Activated CD4-positive, CD25-positive, alpha-beta regulatory T cell treated with anti-CD3 and anti-CD28 coated beads, Interleukin-2, amount 50 U/mL, for 72 hours (primary cell): ENCODE data around the gene KRT3.
"Not testable (repeated sequence)": the region's sequence is repeated elsewhere in the genome, so short reads cannot be mapped to it uniquely, and the experiment has no call there.

ENCODE experiments used
- DNase-seq: peaks from one replicate; pipeline ENCODE4 v3.0.0; 2021

The KRT3 gene

GRCh38 chr12:52777566-52777965, 18.4 kb downstream of the KRT3 start:
- no peak for DNase-seq

DNA sequence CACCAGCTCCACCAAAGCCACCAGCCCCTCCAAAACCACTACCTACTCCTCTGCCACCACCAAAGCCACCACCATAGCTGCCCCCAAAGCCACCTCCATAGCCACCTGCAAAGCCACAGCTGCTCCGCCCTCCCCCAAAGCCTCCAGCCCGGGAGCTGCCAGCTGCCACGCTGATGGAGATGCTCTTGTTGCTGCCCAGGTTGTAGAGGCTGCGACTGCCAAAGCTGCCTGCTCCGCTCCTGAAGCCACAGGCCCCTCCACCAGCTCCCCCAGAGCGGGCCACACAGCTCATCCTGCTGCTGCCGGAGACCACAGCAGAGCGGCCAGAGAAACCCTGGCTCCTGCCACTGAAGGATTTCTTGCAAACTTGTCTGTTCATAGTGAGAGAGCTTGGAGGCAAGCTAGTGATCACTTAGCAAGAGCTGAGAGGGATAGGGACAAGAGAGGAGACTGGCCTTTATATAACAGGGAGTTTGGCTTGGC, 19.0 kb downstream of the KRT3 start, which contains the start of gene KRT76:
TSS of gene KRT76 (minus strand) at position 433 of the 483 bp plus-strand sequence. CDS start at position 379, 54 bp downstream.
- no peak for DNase-seq

GRCh38 chr12:52776435-52776834, 19.5 kb downstream of the KRT3 start:
- no peak for DNase-seq

DNA sequence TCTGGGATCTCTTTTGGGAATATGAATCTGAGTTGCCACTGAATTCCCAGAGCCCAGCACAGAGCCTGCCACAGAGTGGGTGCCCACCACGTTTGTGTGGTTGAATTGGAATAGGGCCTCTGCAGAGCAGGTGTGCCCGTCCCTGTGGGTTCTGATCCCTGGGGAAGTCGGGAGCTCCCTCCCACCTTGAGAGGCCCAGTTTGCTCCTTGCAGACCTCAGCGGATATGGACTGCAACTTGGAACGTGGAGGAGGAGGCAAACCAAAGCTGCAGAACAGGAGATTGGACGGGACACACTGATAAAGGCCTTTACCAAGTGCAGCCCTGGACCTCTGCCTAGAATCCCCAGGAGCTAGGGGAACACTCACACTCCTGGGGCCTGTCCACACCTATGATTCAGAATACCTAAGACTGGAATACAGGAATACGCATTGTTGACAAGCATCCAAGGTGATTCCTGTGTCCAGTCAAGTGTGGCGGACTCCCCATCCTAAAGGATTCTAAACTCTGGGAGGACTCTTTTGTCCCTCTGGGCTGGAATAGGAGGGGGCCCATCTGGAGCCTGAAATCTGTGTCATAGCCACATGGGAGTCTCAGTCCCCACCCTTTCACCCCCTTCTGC, 21.2 kb downstream of the KRT3 start:
- no peak for DNase-seq

- DNase-seq, result no peak
Measured at GRCh38 chr12:52772772-52773171, 23.1 kb downstream of the KRT3 start.

DNA sequence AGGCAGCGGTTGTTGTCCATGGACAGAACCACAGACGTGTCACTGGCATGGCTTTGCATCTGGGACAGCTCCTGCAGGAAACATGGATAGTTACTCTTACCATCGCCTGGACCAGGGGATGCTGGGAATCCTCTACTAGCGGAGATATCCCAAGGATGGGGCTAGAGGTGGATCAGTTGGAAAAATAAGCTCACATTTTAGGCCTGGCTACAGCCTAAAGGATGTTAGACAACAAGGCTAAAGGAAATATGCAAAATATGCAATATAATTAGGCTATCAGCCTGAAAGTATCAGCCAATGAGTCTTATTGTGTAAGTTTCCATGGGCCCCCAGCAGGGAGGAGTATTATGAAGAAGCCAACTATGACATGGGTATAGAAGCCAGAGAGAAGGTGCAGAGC, 23.7 kb downstream of the KRT3 start:
- DNase-seq, result no peak

- no peak for DNase-seq
Measured at GRCh38 chr12:52771505-52771904, 24.4 kb downstream of the KRT3 start.

- DNase-seq, result no peak
Measured at GRCh38 chr12:52771088-52771487, 24.8 kb downstream of the KRT3 start.

- no peak for DNase-seq
Measured at GRCh38 chr12:52769946-52770345, 26.0 kb downstream of the KRT3 start.

DNA sequence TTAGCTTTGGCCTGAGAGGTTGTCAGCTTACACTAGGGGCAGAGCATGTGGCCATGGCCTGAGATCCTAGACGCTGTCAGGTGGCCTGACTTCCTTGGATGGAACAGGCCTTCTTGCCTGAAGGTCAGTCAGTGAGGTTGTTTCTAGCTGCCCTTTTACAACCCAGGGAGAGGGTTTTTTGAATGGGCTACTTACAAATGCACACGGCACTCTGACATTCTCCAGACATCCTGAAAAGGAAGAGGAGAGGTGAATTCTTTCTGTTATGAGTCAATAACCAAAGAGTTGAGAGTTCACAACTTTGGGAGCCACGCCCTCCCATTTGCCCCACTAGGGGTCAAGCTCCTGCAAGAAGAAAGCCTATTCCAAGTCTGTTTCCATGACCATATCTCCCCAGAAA, 26.6 kb downstream of the KRT3 start:
- no peak for DNase-seq

GRCh38 chr12:52768479-52769200, 27.3 kb downstream of the KRT3 start:
- no peak for DNase-seq

GRCh38 chr12:52767427-52767826, 28.5 kb downstream of the KRT3 start:
- DNase-seq, result no peak

GRCh38 chr12:52767020-52767379, 28.9 kb downstream of the KRT3 start:
- no peak for DNase-seq

DNA sequence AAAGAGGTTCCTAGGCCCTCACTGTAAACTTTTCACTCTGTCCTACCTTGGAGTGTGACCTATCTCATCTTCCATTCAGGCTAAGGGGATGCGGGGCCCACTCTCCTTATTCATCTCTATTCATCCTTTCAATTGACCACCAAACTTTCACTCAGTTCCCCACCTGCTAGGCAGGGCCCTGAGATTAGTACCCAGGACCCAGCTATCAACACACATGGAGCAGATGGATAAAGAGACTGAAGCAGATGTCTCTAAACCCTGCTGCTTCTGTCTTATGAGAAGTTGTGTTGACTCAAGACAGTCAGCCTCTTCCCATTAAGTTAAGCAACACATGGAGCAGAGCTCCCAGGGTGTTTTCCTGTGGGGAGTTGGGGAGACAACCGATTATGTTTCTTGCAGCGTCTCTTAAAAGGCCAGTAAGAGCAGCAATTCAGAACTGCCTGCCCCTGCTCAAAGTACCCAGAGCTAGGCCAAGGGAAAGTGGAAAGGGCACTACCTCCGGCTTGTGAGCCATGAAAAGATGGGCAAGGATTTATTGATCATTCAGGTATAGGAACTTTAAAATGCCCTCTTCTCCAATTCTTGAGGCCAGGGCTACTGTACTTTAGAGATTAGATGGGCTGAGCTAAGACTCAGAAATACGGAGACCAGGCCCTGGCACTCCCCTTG, 29.4 kb downstream of the KRT3 start:
- DNase-seq, result no peak

DNA sequence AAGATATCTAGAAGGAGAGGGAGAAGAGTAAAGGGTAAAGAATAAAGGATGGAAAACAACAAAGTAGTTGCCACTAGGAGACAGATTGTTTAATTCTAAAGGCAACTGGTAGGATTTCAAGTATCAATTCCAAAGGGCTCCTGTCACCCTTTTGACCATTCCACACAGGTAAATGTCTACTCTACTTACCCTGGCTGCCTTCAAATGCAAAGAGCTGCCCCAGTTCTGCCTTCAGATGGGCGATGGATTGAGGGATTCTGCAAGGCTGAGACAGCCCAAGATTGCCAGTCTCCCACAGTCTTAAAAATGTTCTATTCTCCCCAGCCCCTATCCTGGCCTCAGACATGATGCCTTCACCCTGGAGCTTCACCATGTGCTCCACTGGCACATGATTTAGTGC, 30.2 kb downstream of the KRT3 start:
- no peak for DNase-seq

DNA sequence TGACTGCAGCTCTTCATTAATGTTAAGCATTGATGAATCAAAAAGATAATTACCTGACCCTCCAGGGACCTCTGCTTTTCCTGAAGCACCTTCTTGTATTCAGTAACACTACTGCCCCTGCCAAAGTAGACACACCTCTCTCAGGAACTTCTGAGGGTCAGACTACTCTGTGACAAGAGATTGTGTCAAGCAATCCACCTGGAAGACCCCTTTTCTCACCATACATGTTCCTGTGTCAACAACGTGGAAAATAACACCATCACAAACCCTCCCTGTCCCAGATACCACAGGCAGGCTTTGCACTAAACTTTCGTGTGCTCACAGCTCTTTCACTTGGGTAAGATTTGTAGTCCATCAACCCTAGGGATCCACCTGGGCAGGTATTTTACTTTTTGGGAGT, 31.9 kb downstream of the KRT3 start:
- no peak for DNase-seq

DNA sequence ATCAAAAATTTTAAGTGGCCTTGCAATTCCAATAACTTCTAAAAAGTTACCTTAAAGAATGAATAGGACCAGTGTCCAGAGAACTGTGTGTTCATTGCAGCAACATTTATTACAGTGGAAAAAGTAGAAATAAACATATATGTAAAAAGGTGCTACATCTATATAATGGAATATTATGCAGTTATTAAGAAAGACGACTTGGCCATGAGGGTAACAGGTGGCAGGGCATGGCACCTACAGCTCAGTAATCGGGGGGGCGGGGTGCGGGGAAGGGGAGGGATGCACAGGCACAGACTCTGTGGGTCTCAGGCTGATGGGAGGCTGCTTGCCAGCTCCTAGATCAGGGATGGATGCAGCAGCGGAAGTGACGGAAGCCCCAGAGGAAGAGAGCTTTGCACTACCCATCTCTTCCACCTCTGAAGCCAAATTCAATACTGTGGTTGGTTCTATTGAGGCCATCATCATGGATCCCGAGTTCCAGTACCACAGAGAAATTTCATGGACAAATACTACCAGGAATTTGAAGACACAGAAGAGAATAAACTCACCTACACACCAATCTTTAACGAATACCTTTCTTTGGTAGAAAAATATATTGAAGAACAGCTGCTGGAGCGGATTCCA, 32.8 kb downstream of the KRT3 start:
- DNase-seq, result no peak

- no peak for DNase-seq
Measured at GRCh38 chr12:52761802-52762201, 34.1 kb downstream of the KRT3 start.

DNA sequence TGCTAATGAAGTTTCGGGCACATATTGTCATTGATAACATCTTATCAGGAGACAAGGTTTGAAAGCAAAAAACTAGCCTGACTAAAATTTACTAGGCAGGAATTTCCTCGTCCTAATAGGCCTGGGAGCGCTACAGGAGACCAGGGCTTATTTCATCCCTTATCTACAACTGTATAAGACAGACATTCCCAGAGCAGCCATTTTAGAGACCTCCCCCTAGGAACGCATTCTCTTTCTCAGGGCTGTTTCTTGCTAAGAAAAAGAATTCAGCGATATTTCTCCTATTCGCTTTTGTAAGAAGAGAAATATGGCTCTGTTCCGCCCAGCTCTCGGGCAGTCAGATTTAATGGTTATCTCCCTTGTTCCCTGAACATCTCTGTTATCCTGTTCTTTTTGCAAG, 34.7 kb downstream of the KRT3 start:
- not testable (repeated sequence) for DNase-seq

GRCh38 chr12:52760623-52761022, 35.3 kb downstream of the KRT3 start:
- DNase-seq, result no peak

DNA sequence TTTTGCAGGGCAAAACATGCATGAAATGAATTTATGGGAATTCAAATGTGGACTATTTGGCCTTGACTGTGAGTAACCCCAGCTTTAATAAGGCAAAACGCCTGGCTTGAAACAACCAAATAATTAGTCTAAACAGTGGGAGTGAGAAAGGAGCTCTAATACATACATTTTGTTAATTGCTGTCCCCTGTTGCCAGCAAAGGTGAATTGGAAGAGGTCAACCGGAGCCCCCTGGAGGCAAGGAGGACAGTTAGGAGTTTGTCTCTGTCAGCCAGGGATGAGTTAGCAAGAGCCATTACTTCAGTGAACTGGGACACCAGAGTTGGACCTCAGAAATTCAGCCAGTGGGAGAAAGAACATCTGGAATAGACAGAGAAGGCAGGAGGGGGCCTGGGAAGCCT, 36.2 kb downstream of the KRT3 start:
- no peak for DNase-seq

DNA sequence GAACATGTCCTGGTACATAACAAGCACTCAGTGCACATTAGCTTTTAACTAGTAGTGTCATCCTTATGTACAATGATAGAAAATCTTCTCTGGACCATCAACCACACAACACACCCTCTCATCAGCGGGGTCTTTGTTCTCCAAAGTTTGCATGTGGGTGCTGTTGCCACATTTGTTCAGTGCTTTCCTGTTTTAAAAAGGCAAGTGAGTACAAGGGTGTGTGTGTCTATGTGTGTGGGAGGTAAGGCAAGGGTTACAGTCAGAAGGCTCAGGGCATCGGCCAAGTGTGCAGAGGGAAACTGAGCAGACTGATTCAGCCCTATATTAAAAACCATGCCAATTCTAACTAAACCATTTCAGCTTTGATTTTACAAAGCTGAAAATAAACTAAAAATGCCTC, 36.7 kb downstream of the KRT3 start:
- no peak for DNase-seq

GRCh38 chr12:52757449-52758176, 38.3 kb downstream of the KRT3 start:
- DNase-seq, result no peak
